Measurements from ENCODE around the gene OAT. TPM values are rescaled to one million over a fixed set of nuclear protein-coding genes. Genes with fewer than 3 reads are reported as not detected.

Gene OAT
- total RNA-seq, 1 experiment from 2014 or later: 67.9 TPM

DNA sequence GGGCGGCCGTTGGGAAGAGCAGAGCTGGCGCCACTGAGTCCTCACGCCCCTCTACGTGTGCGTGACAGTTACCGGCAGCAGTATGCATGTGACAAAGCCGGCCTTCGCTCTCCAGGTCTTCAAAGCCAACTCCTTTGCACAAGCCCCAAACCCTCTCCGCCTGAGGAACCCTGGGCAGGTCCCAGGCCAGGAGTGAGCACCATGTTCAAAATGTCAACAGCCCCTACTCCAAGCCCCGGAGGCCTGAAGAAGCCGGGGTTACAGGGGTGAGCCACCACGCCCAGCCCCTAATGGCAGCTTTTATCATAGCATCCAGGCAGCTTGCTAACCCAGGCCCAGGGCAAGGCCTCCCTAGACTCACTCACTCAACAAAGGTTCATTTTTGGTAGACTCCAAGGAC, 70.8 kb downstream of the OAT start:
- peak; percentile 39 for DNase-seq
- Histone ChIP-seq H2AFZ (ENCODE audit: low read length) (no peak overlapping the region), H3K27ac (ENCODE audit: insufficient read length, low read depth, low read length) (no peak overlapping the region), H2AK5ac (ENCODE audit: insufficient read length, low read length) (no peak overlapping the region), H2BK5ac (ENCODE audit: insufficient read length, low read length) (no peak overlapping the region), H3K56ac (ENCODE audit: insufficient read length, low read depth, low read length) (no peak overlapping the region), H3K4me1 (ENCODE audit: insufficient read depth, low read length) (no peaks in the 10 kb centered on the region), H3K4ac (ENCODE audit: low read depth, low read length) (no peak overlapping the region), H3K79me2 (ENCODE audit: insufficient read depth, low read length) (no peaks in the 10 kb centered on the region), H4K91ac (ENCODE audit: insufficient read length, low read depth, low read length) (no peak overlapping the region), H3K23ac (ENCODE audit: insufficient read length, low read depth, low read length) (no peak overlapping the region), H2BK15ac (ENCODE audit: low read depth, low read length) (no peak overlapping the region), H3K4me2 (ENCODE audit: insufficient read depth, insufficient read length, low read length) (no peak overlapping the region), H4K5ac (ENCODE audit: insufficient read length, low read depth, low read length) (no peak overlapping the region), H3K9ac (ENCODE audit: extremely low read depth, insufficient read length, low read length) (no peak overlapping the region), H3K18ac (ENCODE audit: insufficient read length, low read depth, low read length) (no peak overlapping the region), H2BK20ac (ENCODE audit: low read depth, low read length, poor library complexity, severe bottlenecking) (no peak overlapping the region), H3K14ac (ENCODE audit: insufficient read depth, low read length) (no peak overlapping the region), H2BK12ac (ENCODE audit: insufficient read length, low read depth, low read length) (no peak overlapping the region), H4K20me1 (ENCODE audit: control insufficient read depth, insufficient read depth, insufficient read length) (no peaks in the 10 kb centered on the region), H3K23me2 (ENCODE audit: insufficient read length, low read depth, low read length, poor library complexity, severe bottlenecking) (no peaks in the 10 kb centered on the region), H3K27me3 (ENCODE audit: insufficient read depth, low read length) (no peaks in the 10 kb centered on the region), H3K9me3 (ENCODE audit: control insufficient read depth, low read depth, low read length) (no peaks in the 10 kb centered on the region), H3K79me1 (ENCODE audit: insufficient read depth, low read depth, low read length, poor library complexity, severe bottlenecking) (no peaks in the 10 kb centered on the region), H4K8ac (replicated peaks; ENCODE audit: insufficient read length, low read depth, low read length) (no peak overlapping the region), H2BK120ac (ENCODE audit: low read depth, low read length, poor library complexity, severe bottlenecking) (no peak overlapping the region), H3T11ph (ENCODE audit: low read length) (no peak overlapping the region)
- peaks cover 3% of the 10 kb centered on the region for H3K27me3 Mint-ChIP-seq (ENCODE audit: low read depth)
- H3K9me3 Mint-ChIP-seq: no peaks in the 10 kb centered on the region
- H3K36me3 Mint-ChIP-seq (ENCODE audit: insufficient read depth in 1 of 3, low read depth in 3 of 3): no peaks in the 10 kb centered on the region
- no peak overlapping the region for H3K4me3 Mint-ChIP-seq
- TF ChIP-seq, protein P1, sequence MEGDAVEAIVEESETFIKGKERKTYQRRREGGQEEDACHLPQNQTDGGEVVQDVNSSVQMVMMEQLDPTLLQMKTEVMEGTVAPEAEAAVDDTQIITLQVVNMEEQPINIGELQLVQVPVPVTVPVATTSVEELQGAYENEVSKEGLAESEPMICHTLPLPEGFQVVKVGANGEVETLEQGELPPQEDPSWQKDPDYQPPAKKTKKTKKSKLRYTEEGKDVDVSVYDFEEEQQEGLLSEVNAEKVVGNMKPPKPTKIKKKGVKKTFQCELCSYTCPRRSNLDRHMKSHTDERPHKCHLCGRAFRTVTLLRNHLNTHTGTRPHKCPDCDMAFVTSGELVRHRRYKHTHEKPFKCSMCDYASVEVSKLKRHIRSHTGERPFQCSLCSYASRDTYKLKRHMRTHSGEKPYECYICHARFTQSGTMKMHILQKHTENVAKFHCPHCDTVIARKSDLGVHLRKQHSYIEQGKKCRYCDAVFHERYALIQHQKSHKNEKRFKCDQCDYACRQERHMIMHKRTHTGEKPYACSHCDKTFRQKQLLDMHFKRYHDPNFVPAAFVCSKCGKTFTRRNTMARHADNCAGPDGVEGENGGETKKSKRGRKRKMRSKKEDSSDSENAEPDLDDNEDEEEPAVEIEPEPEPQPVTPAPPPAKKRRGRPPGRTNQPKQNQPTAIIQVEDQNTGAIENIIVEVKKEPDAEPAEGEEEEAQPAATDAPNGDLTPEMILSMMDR (conservative IDR thresholded peaks at IDR 0.05): peak; percentile 42
- no CpG with 5 or more reads among the region's 13 CpGs for WGBS (ENCODE audit: extremely low coverage, insufficient read length, low lambda C conversion rate)
- H3K4me1 Mint-ChIP-seq: peaks cover 5 to 12% of the 10 kb centered on the region in 2 experiments
- H3K27ac Mint-ChIP-seq: no peak overlapping the region

Other genes with a start within 250 kb of the OAT start
- 14.9 and 15.3 TPM in 2 replicates for gene NKX1-2, start 31.1 kb upstream of the OAT start, total RNA-seq (2021)
- 25.1 and 29.6 TPM in 2 replicates for gene LHPP, start 42.9 kb upstream of the OAT start, total RNA-seq (2021)